GM12878 (cell line): ENCODE results near the gene C1QBP. TPM values are rescaled to one million over a fixed set of nuclear protein-coding genes. Genes with fewer than 3 reads are reported as not detected.
A peak's percentile ranks its signal among the peaks of the same experiment; 100 is the strongest.

Source experiments
- ATAC-seq: fragments of 200-7000 bp; cut with Tn5 transposase; 3 replicates; pipeline ENCODE4 v1.9.1; 2020; ENCODE audit warnings: mild to moderate bottlenecking, moderate library complexity
- BruUV-seq: library from RNA; stranded (reverse); fragments of 400-500 nt; replicated peaks from 2 replicates; lab custom pipeline; 2021; lab: Mats Ljungman, UMichigan
- CTCF ChIA-PET: fragments of 300-600 bp; sonication (Branson Sonifier 250); formaldehyde crosslinking; extraction: SDS; loops from one replicate; lab custom pipeline; 2021; ENCODE audit warnings: inconsistent platforms; lab: Yijun Ruan, JAX
- POLR2A ChIA-PET: fragments of 350-600 bp; formaldehyde crosslinking; extraction: SDS; loops from one replicate; lab custom pipeline; 2021; ENCODE audit warnings: inconsistent platforms; lab: Charles Lee
- RAD21 ChIA-PET: fragments of 300-600 bp; sonication (Branson Sonifier 250); formaldehyde crosslinking; loops from one replicate; lab custom pipeline; 2023; ENCODE audit warnings: antibody characterized with exemption; ENCODE audit not compliant: unreplicated experiment; lab: Charles Lee
- SMC1A ChIA-PET: fragments of 300-600 bp; sonication (Branson Sonifier 250); formaldehyde crosslinking; loops from one replicate; lab custom pipeline; 2023; ENCODE audit not compliant: unreplicated experiment, uncharacterized antibody; lab: Charles Lee
- DNase-seq: peaks from one replicate; pipeline ENCODE4 v3.0.0-alpha.2; 2011; ENCODE audit warnings: low read depth, low spot score
- FAIRE-seq: peaks from 3 replicates; lab custom pipeline; 2011; peaks lifted over from hg19 to GRCh38; lab: Jason Lieb, UNC
- H2AFZ ChIP-seq: 2 replicates; pipeline ENCODE4 v1.6.0; 2011; ENCODE audit warnings: low read depth, low read length, control low read depth; ENCODE audit not compliant: control insufficient read depth
- H3K27ac ChIP-seq: 2 replicates; pipeline ENCODE4 v1.5.1; 2011; ENCODE audit warnings: control low read depth; ENCODE audit not compliant: control insufficient read depth, insufficient read depth
- H3K27me3 ChIP-seq, 2 experiments: replicated peaks in 1 of 2; 2 replicates each; pipeline versions ENCODE4 v1.6.0 to v1.6.1; 2011; ENCODE audit warnings: low read length in 1 of 2; ENCODE audit not compliant: control insufficient read depth in 2 of 2, insufficient read depth in 2 of 2
- H3K36me3 ChIP-seq, 2 experiments: 2 replicates each; pipeline ENCODE4 v1.5.1; 2011; ENCODE audit warnings: low read length in 1 of 2; ENCODE audit not compliant: control insufficient read depth in 2 of 2, insufficient read depth in 2 of 2
- H3K4me1 ChIP-seq: 2 replicates; pipeline ENCODE4 v1.6.1; 2011; ENCODE audit warnings: mild to moderate bottlenecking, low read length, moderate library complexity, mixed read lengths; ENCODE audit not compliant: control insufficient read depth, insufficient read depth
- H3K4me2 ChIP-seq: 2 replicates; pipeline ENCODE4 v1.6.0; 2011; ENCODE audit warnings: control low read depth; ENCODE audit not compliant: control insufficient read depth, insufficient read depth
- H3K4me3 ChIP-seq: fragments of 200-600 bp; sonication (generic); 2 replicates; pipeline ENCODE4 v1.5.1; 2016
- H3K79me2 ChIP-seq: 2 replicates; pipeline ENCODE4 v1.6.0; 2011; ENCODE audit warnings: low read length; ENCODE audit not compliant: control insufficient read depth, insufficient read depth
- H3K9ac ChIP-seq: 2 replicates; pipeline ENCODE4 v1.8.0; 2011; ENCODE audit warnings: low read length, control low read depth, mixed read lengths; ENCODE audit not compliant: control insufficient read depth, insufficient read depth
- H3K9me3 ChIP-seq: replicated peaks from 3 replicates; pipeline ENCODE4 v1.5.1; 2011; ENCODE audit warnings: mild to moderate bottlenecking, low read length; ENCODE audit not compliant: control insufficient read depth, insufficient read depth
- H4K20me1 ChIP-seq: 2 replicates; pipeline ENCODE4 v1.6.0; 2011; ENCODE audit not compliant: control insufficient read depth, insufficient read depth
- BCL3 ChIP-seq: IDR thresholded peaks from 2 replicates; pipeline ENCODE4 v1.6.1; 2011; ENCODE audit warnings: borderline replicate concordance, low read depth, mild to moderate bottlenecking, moderate library complexity, low read length; ENCODE audit not compliant: insufficient read depth, poor library complexity, severe bottlenecking
- CBX3 ChIP-seq: fragments of 200-600 bp; sonication (generic); IDR thresholded peaks from 2 replicates; pipeline ENCODE4 v1.6.1; 2016; ENCODE audit warnings: low read depth, borderline replicate concordance
- CBX5 ChIP-seq: sonication (generic); IDR thresholded peaks from 2 replicates; pipeline ENCODE4 v1.6.1; 2016; ENCODE audit warnings: low read depth, moderate library complexity, mild to moderate bottlenecking, inconsistent platforms
- ESRRA ChIP-seq: IDR thresholded peaks from 2 replicates; pipeline ENCODE4 v1.6.1; 2012; ENCODE audit warnings: mild to moderate bottlenecking, low read length, improper control_type of control experiment
- FOXK2 ChIP-seq: fragments of 450-650 bp; IDR thresholded peaks from 2 replicates; pipeline ENCODE4 v1.6.1; 2017; ENCODE audit warnings: mild to moderate bottlenecking, moderate library complexity
- GABPA ChIP-seq: IDR thresholded peaks from 2 replicates; pipeline ENCODE4 v1.6.1; 2014; ENCODE audit warnings: antibody characterized with exemption, low read depth, mild to moderate bottlenecking, inconsistent platforms
- HCFC1 ChIP-seq: fragments of 150-350 bp; IDR thresholded peaks from 2 replicates; pipeline ENCODE4 v1.6.1; 2014; ENCODE audit warnings: low read length
- KLF5 ChIP-seq: fragments of 450-650 bp; IDR thresholded peaks from 2 replicates; pipeline ENCODE4 v1.6.1; 2014; ENCODE audit warnings: mild to moderate bottlenecking; ENCODE audit not compliant: partially characterized antibody
- MYC ChIP-seq: IDR thresholded peaks from 2 replicates; pipeline ENCODE4 v1.6.1; 2011; ENCODE audit warnings: mild to moderate bottlenecking, low read length, moderate library complexity, inconsistent platforms; ENCODE audit not compliant: insufficient read depth, insufficient replicate concordance, insufficient read length, severe bottlenecking
- NBN ChIP-seq: fragments of 450-650 bp; IDR thresholded peaks from 2 replicates; pipeline ENCODE4 v1.6.1; 2016
- RELA ChIP-seq: fragments of 450-650 bp; IDR thresholded peaks from 2 replicates; pipeline ENCODE4 v1.8.0; 2014; ENCODE audit warnings: borderline replicate concordance; ENCODE audit not compliant: partially characterized antibody
- REST ChIP-seq: IDR thresholded peaks from 2 replicates; pipeline ENCODE4 v1.6.1; 2012; ENCODE audit warnings: mild to moderate bottlenecking, low read depth, low read length
- SIX5 ChIP-seq: IDR thresholded peaks from 2 replicates; pipeline ENCODE4 v1.6.1; 2011; ENCODE audit warnings: mild to moderate bottlenecking, low read depth, low read length, moderate library complexity; ENCODE audit not compliant: severe bottlenecking
- SMAD5 ChIP-seq: IDR thresholded peaks from 2 replicates; pipeline ENCODE4 v1.6.1; 2016; ENCODE audit warnings: antibody characterized with exemption, low read depth
- SRF ChIP-seq, 2 experiments: IDR thresholded peaks; 2 replicates each; pipeline ENCODE4 v1.6.1; 2011; ENCODE audit warnings: low read depth in 2 of 2, low read length in 2 of 2, mild to moderate bottlenecking in 1 of 2, moderate library complexity in 1 of 2
- TCF3 ChIP-seq: IDR thresholded peaks from 2 replicates; pipeline ENCODE4 v1.6.1; 2012; ENCODE audit warnings: low read depth, mild to moderate bottlenecking, low read length, borderline replicate concordance; ENCODE audit not compliant: insufficient read depth
- WGBS: methylation state at CpG from one replicate; pipeline ENCODE4 v1.1.6; 2016; ENCODE audit warnings: low lambda C conversion rate; ENCODE audit not compliant: insufficient replicate concordance, insufficient coverage; ENCODE audit errors: missing lambda C conversion rate; 5-methylcytosine and 5-hydroxymethylcytosine counted together
- in situ Hi-C: fragments of 300-500 bp; cut with MboI; formaldehyde crosslinking; loops from 9 replicates; pipeline ENCODE4 v1.14.3; 2018; ENCODE audit warnings: mixed read lengths
- intact Hi-C: fragments of 100-400 bp; cut with micrococcal nuclease; formaldehyde crosslinking; loops from one replicate; pipeline ENCODE4 v1.14.2; 2022; ENCODE audit not compliant: unreplicated experiment
- polyA plus RNA-seq, 11 experiments: library from polyadenylated mRNA; depleted of rRNA in 4 of 11; unstranded in 6 of 11; stranded (reverse) in 5 of 11; fragments of >200 nt; fragmentation: Nextera tagmentation in 4 of 11; fragmentation: Illumina TruSeq in 1 of 11; extraction: Ambion mirVana in 4 of 11; extraction: Trizol in 1 of 11; gene quantifications; 1 replicate in 1 of 11; 2 replicates in 10 of 11; pipeline versions ENCODE4 v1.2.1 to v1.2.3, GENCODE V29; 2011 to 2016; ENCODE audit warnings: inconsistent platforms in 2 of 11, missing spikeins in 2 of 11, low read depth in 1 of 11
- total RNA-seq, 4 experiments: library from RNA; depleted of rRNA in 3 of 4; stranded (reverse); fragments of >200 nt in 3 of 4; fragmentation: Illumina TruSeq in 1 of 4; extraction: Trizol in 1 of 4; gene quantifications; 2 replicates each; pipeline versions ENCODE4 v1.2.1 to v1.2.3, GENCODE V29; 2013 to 2021

The C1QBP gene
- total and polyA plus RNA-seq, 10 of the 15 experiments (the other 5 are each of a cell fraction or from before 2014, with no cell fraction given): 124 to 989 (median 429) TPM

GRCh38 chr17:5488752-5489151 is 49.8 kb upstream of the C1QBP start (continued):
- no peak for TF ChIP-seq CBX3
- TF ChIP-seq TCF3: no peak
- TF ChIP-seq BCL3: no peak
- TF ChIP-seq FOXK2: no peak
- TF ChIP-seq SRF (IDR thresholded peaks at IDR 0.05; ENCODE audit: low read depth in 2 of 2, low read length in 2 of 2): no peak
- no peak for TF ChIP-seq MYC
- no peak for TF ChIP-seq SIX5
- TF ChIP-seq GABPA: no peak

- H2AFZ ChIP-seq: peak within 1 kb of the TSS; percentile 93
- TSS peak; percentile 71 for BruUV-seq
- ChIA-PET RAD21 (interaction anchor here (1.3 kb wide), 1 partner anchor 47 kb away, joined by 6 read pairs; the partner anchor contains the start of gene C1QBP), CTCF (interaction anchor here (2.4 to 3.8 kb wide), 2 partner anchors 16 to 47 kb away, joined by 9 to 19 read pairs; partner anchors contain the start of gene C1QBP), POLR2A (interaction anchor here (0.6 to 2.2 kb wide), 9 partner anchors 15 to 965 kb away, joined by 3 to 7 read pairs (median 3); partner anchors contain the start of genes DHX33, KIF1C, NUP88 and RNF167), SMC1A (interaction anchor here (0.7 to 1.2 kb wide), 2 partner anchors 18 to 20 kb away, joined by 4 to 5 read pairs; partner anchors contain the start of gene DHX33)
- FAIRE-seq (peak; percentile 13), ATAC-seq (peak; percentile 97), DNase-seq (peak; percentile 94)
- no peaks in the 10 kb centered on the region for H3K27me3 ChIP-seq
- H3K27ac ChIP-seq: peak within 1 kb of the TSS; percentile 99
- peak within 1 kb of the TSS; percentile 90 for H3K4me2 ChIP-seq
- intact Hi-C loops (loop anchor here (1.0 to 2.0 kb wide), 2 partner anchors 17 to 98 kb away; partner anchors contain the start of gene NLRP1), in situ Hi-C loops (no loop called here)
- H3K9me3 ChIP-seq: no peaks in the 10 kb centered on the region
- H3K9ac ChIP-seq: peak within 1 kb of the TSS; percentile 99
- no peaks in the 10 kb centered on the region; the same call in 1 of the 2 replicates for H4K20me1 ChIP-seq
- H3K4me1 ChIP-seq: peaks cover 12% of the 10 kb centered on the region; the same call in 1 of the 2 replicates
- H3K36me3 ChIP-seq: peaks cover 0 to 23% of the 10 kb centered on the region in 2 experiments; a peak in 2 of 4 replicates
- WGBS: 3% methylated on average over 59 of the region's 77 CpGs
- peak within 1 kb of the TSS; percentile 97 for H3K4me3 ChIP-seq
- peaks cover 49% of the 10 kb centered on the region for H3K79me2 ChIP-seq
- no peak for TF ChIP-seq CBX5
- peak; percentile 77 for TF ChIP-seq RELA
- TF ChIP-seq KLF5: peak; percentile 89
- peak; percentile 60 for TF ChIP-seq HCFC1
- TF ChIP-seq REST: no peak
- TF ChIP-seq NBN: peak; percentile 90
- peak; percentile 93 for TF ChIP-seq SMAD5
- TF ChIP-seq ESRRA: no peak; the same call in 1 of the 2 replicates
- peak; percentile 88 for TF ChIP-seq GABPA
Measured at GRCh38 chr17:5486206-5487124, 47.5 kb upstream of the C1QBP start, which contains the start of gene MIS12. TSS of gene MIS12 (plus strand) at chr17:5486566. CDS start at chr17:5488863, 2,297 bp downstream.
